GM23338 (cell line): Measurements from ENCODE around the gene PLEKHH3. TPM values are rescaled to one million over a fixed set of nuclear protein-coding genes. Genes with fewer than 3 reads are reported as not detected.

Experiments used
- ATAC-seq: fragments of 200-7000 bp; cut with Tn5 transposase; 3 replicates; pipeline ENCODE4 v1.9.1; 2020
- DNase-seq: peaks from one replicate; pipeline ENCODE4 v3.0.0-alpha.2; 2015; ENCODE audit warnings: low spot score
- H2AFZ ChIP-seq: fragments of 200-600 bp; sonication (generic); 2 replicates; pipeline ENCODE4 v1.8.0; 2016; ENCODE audit warnings: antibody characterized with exemption, mild to moderate bottlenecking, moderate library complexity
- H3F3A ChIP-seq: fragments of 200-600 bp; sonication (generic); replicated peaks from 2 replicates; pipeline ENCODE4 v1.8.0; 2017; ENCODE audit warnings: antibody characterized with exemption, mixed run types, low read depth
- H3K27ac ChIP-seq: fragments of 200-600 bp; sonication (generic); 2 replicates; pipeline ENCODE4 v1.6.1; 2016; ENCODE audit warnings: low read depth
- H3K27me3 ChIP-seq: fragments of 200-600 bp; sonication (generic); 2 replicates; pipeline ENCODE4 v1.8.0; 2016; ENCODE audit warnings: mild to moderate bottlenecking, mixed run types, moderate library complexity; ENCODE audit not compliant: insufficient read depth
- H3K36me3 ChIP-seq: fragments of 200-600 bp; sonication (generic); 2 replicates; pipeline ENCODE4 v1.8.0; 2016; ENCODE audit warnings: mild to moderate bottlenecking; ENCODE audit not compliant: insufficient read depth
- H3K4me1 ChIP-seq: fragments of 200-600 bp; sonication (generic); 2 replicates; pipeline ENCODE4 v1.8.0; 2016; ENCODE audit warnings: mild to moderate bottlenecking, moderate library complexity; ENCODE audit not compliant: insufficient read depth
- H3K4me2 ChIP-seq: fragments of 200-600 bp; sonication (generic); 2 replicates; pipeline ENCODE4 v1.7.1; 2017; ENCODE audit warnings: mixed run types
- H3K4me3 ChIP-seq: fragments of 200-600 bp; sonication (generic); 2 replicates; pipeline ENCODE4 v1.6.1; 2016; ENCODE audit warnings: mixed run types
- H3K79me2 ChIP-seq: fragments of 200-600 bp; sonication (generic); replicated peaks from 2 replicates; pipeline ENCODE4 v1.8.0; 2017; ENCODE audit warnings: mild to moderate bottlenecking; ENCODE audit not compliant: insufficient read depth
- H3K9me2 ChIP-seq: fragments of 200-600 bp; sonication (generic); 2 replicates; pipeline ENCODE4 v1.8.0; 2017; ENCODE audit not compliant: insufficient read depth
- H4K20me1 ChIP-seq: fragments of 200-600 bp; sonication (generic); replicated peaks from 2 replicates; pipeline ENCODE4 v1.8.0; 2017; ENCODE audit warnings: mild to moderate bottlenecking; ENCODE audit not compliant: insufficient read depth
- H3K27ac Mint-ChIP-seq: 2 replicates; pipeline ENCODE4 v1.8.0; 2020; ENCODE audit warnings: inconsistent platforms, mild to moderate bottlenecking, moderate library complexity, mixed read lengths
- H3K27me3 Mint-ChIP-seq: 3 replicates; pipeline ENCODE4 v1.8.0; 2022; ENCODE audit warnings: low read depth, mild to moderate bottlenecking, moderate library complexity, mixed read lengths, inconsistent platforms; ENCODE audit not compliant: insufficient read depth, poor library complexity
- H3K36me3 Mint-ChIP-seq: 3 replicates; pipeline ENCODE4 v1.8.0; 2021; ENCODE audit warnings: low read depth, mild to moderate bottlenecking, inconsistent platforms, moderate library complexity, mixed read lengths
- H3K4me1 Mint-ChIP-seq: 3 replicates; pipeline ENCODE4 v1.8.0; 2020; ENCODE audit warnings: mild to moderate bottlenecking, inconsistent platforms, mixed read lengths
- H3K4me3 Mint-ChIP-seq: 3 replicates; pipeline ENCODE4 v1.8.0; 2021; ENCODE audit warnings: moderate library complexity, mild to moderate bottlenecking, inconsistent platforms, mixed read lengths
- H3K9me3 Mint-ChIP-seq: 3 replicates; pipeline ENCODE4 v1.8.0; 2020; ENCODE audit warnings: moderate library complexity, mild to moderate bottlenecking, inconsistent platforms, mixed read lengths
- CREB1 ChIP-seq: fragments of 250-450 bp; sonication (Bioruptor Pico); IDR thresholded peaks from 2 replicates; pipeline ENCODE4 v1.5.0; 2020; ENCODE audit warnings: low read depth, mild to moderate bottlenecking, moderate library complexity
- EZH2 ChIP-seq: fragments of 200-600 bp; sonication (generic); IDR thresholded peaks from one replicate; pipeline ENCODE4 v1.8.0; 2017; ENCODE audit warnings: antibody characterized with exemption, mild to moderate bottlenecking, low read depth; ENCODE audit not compliant: unreplicated experiment
- JUNB ChIP-seq: IDR thresholded peaks from one replicate; pipeline ENCODE4 v1.6.1; 2016; ENCODE audit warnings: antibody characterized with exemption; ENCODE audit not compliant: unreplicated experiment
- polyA plus RNA-seq: library from polyadenylated mRNA; unstranded; fragments of >200 nt; fragmentation: Nextera tagmentation; extraction: Ambion mirVana; gene quantifications from 2 replicates; pipeline ENCODE4 v1.2.1, GENCODE V29; 2016
- total RNA-seq: library from RNA; depleted of rRNA; stranded (reverse); fragments of >200 nt; shearing (Covaris generic); gene quantifications from 2 replicates; pipeline ENCODE4 v1.2.3, GENCODE V29; 2014
- TF ChIP-seq, protein P1 (sequence below), 2 experiments: fragments of 200-600 bp in 1 of 2; sonication (generic) in 1 of 2; conservative IDR thresholded peaks; 2 replicates each; pipeline versions ENCODE4 v1.5.1 to v1.6.1; 2016 to 2017; ENCODE audit warnings: antibody characterized with exemption in 2 of 2, low read depth in 2 of 2, mild to moderate bottlenecking in 2 of 2, moderate library complexity in 1 of 2
- TF ChIP-seq, protein P2 (sequence below): fragments of 250-450 bp; sonication (Bioruptor Pico); IDR thresholded peaks from 2 replicates; pipeline ENCODE4 v1.5.0; 2020; ENCODE audit warnings: mild to moderate bottlenecking, moderate library complexity

Gene PLEKHH3
- total and polyA plus RNA-seq, 2 experiments from 2014 or later = 10.9 to 24.2 TPM

DNA sequence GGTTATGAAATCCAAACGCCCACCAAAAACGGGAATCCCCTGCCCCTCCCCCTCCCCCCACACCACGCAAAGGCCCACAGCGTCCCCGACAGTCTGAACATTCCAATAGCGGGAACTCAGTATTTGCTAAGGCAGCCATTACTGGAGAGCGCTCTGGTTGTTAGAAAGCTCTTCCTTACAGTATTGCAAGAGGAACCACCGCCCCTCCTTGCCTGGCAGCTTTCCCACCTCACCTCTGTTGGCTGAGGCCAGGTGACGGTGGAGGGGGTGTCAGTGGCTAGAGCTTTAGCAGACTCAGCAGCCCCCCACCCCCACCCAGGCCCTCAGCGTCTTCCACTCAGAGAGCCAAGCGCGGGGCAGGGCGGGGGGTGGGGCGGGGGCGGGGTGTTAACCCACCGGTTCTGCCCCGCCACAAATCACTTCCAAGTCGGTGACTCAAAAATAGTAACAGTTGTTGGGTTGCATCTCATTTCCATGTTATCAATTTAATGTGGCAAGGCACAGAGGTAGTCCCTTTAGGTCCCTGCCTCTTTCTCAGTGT, 2.2 kb upstream of the PLEKHH3 start:
- Histone ChIP-seq H3K9me2 (no peaks in the 10 kb centered on the region), H3F3A (peaks cover 35% of the 10 kb centered on the region), H3K79me2 (peaks cover 7% of the 10 kb centered on the region; the same call in 1 of the 2 replicates), H3K4me3 (peak overlapping the region; percentile 65), H4K20me1 (no peaks in the 10 kb centered on the region), H3K4me1 (peaks cover 44% of the 10 kb centered on the region), H3K36me3 (no peaks in the 10 kb centered on the region), H3K4me2 (peak overlapping the region; percentile 86), H3K27ac (peak overlapping the region; percentile 86), H3K27me3 (peaks cover 65% of the 10 kb centered on the region), H2AFZ (peak overlapping the region; percentile 94)
- peak; percentile 67 for DNase-seq
- ATAC-seq = peak; percentile 0; the same call in 2 of the 3 replicates
- H3K9me3 Mint-ChIP-seq = peaks cover 3% of the 10 kb centered on the region; the same call in 1 of the 3 replicates
- TF ChIP-seq CREB1 (no peak), JUNB (no peak), EZH2 (no peak)
- TF ChIP-seq, protein P1, sequence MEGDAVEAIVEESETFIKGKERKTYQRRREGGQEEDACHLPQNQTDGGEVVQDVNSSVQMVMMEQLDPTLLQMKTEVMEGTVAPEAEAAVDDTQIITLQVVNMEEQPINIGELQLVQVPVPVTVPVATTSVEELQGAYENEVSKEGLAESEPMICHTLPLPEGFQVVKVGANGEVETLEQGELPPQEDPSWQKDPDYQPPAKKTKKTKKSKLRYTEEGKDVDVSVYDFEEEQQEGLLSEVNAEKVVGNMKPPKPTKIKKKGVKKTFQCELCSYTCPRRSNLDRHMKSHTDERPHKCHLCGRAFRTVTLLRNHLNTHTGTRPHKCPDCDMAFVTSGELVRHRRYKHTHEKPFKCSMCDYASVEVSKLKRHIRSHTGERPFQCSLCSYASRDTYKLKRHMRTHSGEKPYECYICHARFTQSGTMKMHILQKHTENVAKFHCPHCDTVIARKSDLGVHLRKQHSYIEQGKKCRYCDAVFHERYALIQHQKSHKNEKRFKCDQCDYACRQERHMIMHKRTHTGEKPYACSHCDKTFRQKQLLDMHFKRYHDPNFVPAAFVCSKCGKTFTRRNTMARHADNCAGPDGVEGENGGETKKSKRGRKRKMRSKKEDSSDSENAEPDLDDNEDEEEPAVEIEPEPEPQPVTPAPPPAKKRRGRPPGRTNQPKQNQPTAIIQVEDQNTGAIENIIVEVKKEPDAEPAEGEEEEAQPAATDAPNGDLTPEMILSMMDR (conservative IDR thresholded peaks at IDR 0.05; ENCODE audit: low read depth in 2 of 2) = 0 out of 4 replicates have a peak, but pooled peaks of 1 of the 2 experiments have one; percentile 20
- TF ChIP-seq, protein P2, sequence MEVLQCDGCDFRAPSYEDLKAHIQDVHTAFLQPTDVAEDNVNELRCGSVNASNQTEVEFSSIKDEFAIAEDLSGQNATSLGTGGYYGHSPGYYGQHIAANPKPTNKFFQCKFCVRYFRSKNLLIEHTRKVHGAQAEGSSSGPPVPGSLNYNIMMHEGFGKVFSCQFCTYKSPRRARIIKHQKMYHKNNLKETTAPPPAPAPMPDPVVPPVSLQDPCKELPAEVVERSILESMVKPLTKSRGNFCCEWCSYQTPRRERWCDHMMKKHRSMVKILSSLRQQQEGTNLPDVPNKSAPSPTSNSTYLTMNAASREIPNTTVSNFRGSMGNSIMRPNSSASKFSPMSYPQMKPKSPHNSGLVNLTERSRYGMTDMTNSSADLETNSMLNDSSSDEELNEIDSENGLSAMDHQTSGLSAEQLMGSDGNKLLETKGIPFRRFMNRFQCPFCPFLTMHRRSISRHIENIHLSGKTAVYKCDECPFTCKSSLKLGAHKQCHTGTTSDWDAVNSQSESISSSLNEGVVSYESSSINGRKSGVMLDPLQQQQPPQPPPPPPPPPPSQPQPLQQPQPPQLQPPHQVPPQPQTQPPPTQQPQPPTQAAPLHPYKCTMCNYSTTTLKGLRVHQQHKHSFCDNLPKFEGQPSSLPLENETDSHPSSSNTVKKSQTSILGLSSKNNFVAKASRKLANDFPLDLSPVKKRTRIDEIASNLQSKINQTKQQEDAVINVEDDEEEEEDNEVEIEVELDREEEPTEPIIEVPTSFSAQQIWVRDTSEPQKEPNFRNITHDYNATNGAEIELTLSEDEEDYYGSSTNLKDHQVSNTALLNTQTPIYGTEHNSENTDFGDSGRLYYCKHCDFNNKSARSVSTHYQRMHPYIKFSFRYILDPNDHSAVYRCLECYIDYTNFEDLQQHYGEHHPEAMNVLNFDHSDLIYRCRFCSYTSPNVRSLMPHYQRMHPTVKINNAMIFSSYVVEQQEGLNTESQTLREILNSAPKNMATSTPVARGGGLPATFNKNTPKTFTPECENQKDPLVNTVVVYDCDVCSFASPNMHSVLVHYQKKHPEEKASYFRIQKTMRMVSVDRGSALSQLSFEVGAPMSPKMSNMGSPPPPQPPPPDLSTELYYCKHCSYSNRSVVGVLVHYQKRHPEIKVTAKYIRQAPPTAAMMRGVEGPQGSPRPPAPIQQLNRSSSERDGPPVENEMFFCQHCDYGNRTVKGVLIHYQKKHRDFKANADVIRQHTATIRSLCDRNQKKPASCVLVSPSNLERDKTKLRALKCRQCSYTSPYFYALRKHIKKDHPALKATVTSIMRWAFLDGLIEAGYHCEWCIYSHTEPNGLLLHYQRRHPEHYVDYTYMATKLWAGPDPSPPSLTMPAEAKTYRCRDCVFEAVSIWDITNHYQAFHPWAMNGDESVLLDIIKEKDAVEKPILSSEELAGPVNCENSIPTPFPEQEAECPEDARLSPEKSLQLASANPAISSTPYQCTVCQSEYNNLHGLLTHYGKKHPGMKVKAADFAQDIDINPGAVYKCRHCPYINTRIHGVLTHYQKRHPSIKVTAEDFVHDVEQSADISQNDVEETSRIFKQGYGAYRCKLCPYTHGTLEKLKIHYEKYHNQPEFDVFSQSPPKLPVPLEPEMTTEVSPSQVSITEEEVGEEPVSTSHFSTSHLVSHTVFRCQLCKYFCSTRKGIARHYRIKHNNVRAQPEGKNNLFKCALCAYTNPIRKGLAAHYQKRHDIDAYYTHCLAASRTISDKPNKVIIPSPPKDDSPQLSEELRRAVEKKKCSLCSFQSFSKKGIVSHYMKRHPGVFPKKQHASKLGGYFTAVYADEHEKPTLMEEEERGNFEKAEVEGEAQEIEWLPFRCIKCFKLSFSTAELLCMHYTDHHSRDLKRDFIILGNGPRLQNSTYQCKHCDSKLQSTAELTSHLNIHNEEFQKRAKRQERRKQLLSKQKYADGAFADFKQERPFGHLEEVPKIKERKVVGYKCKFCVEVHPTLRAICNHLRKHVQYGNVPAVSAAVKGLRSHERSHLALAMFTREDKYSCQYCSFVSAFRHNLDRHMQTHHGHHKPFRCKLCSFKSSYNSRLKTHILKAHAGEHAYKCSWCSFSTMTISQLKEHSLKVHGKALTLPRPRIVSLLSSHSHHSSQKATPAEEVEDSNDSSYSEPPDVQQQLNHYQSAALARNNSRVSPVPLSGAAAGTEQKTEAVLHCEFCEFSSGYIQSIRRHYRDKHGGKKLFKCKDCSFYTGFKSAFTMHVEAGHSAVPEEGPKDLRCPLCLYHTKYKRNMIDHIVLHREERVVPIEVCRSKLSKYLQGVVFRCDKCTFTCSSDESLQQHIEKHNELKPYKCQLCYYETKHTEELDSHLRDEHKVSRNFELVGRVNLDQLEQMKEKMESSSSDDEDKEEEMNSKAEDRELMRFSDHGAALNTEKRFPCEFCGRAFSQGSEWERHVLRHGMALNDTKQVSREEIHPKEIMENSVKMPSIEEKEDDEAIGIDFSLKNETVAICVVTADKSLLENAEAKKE (CRISPR knock-in tag) = no peak
- H3K4me1 Mint-ChIP-seq = peaks cover 49% of the 10 kb centered on the region
- H3K27me3 Mint-ChIP-seq = peaks cover 61% of the 10 kb centered on the region
- H3K27ac Mint-ChIP-seq = peak overlapping the region; percentile 99; the same call in 1 of the 2 replicates
- H3K4me3 Mint-ChIP-seq = peak overlapping the region; percentile 86
- H3K36me3 Mint-ChIP-seq = peaks cover 3% of the 10 kb centered on the region; the same call in 1 of the 3 replicates
